MM.1S (cell line): Measurements from ENCODE around the gene EVA1B.

Experiments used
- DNase-seq: peaks from one replicate; pipeline ENCODE4 v3.0.0-alpha.2; 2015
- H2AFZ ChIP-seq: fragments of 300-600 bp; sonication (generic); 2 replicates; pipeline ENCODE4 v1.6.0; 2016; ENCODE audit warnings: antibody characterized with exemption, low read length
- H3F3A ChIP-seq: fragments of 300-600 bp; sonication (generic); 2 replicates; pipeline ENCODE4 v1.6.1; 2016; ENCODE audit warnings: mild to moderate bottlenecking, antibody characterized with exemption, low read length, moderate library complexity, mixed read lengths; ENCODE audit not compliant: insufficient read depth
- H3K27ac ChIP-seq: fragments of 300-600 bp; sonication (generic); 2 replicates; pipeline ENCODE4 v1.5.1; 2016; ENCODE audit warnings: mild to moderate bottlenecking, low read length
- H3K27me3 ChIP-seq: fragments of 300-600 bp; sonication (generic); replicated peaks from 2 replicates; pipeline ENCODE4 v1.6.0; 2016; ENCODE audit warnings: low read length; ENCODE audit not compliant: insufficient read depth
- H3K36me3 ChIP-seq: fragments of 300-600 bp; sonication (generic); replicated peaks from 2 replicates; pipeline ENCODE4 v1.6.1; 2016; ENCODE audit warnings: mild to moderate bottlenecking, low read length, mixed read lengths; ENCODE audit not compliant: insufficient read depth
- H3K4me1 ChIP-seq: fragments of 300-600 bp; sonication (generic); 2 replicates; pipeline ENCODE4 v1.6.1; 2016; ENCODE audit warnings: low read length, mixed read lengths
- H3K4me2 ChIP-seq: fragments of 300-600 bp; sonication (generic); 2 replicates; pipeline ENCODE4 v1.6.0; 2016; ENCODE audit warnings: low read depth, low read length
- H3K4me3 ChIP-seq: fragments of 300-600 bp; sonication (generic); 2 replicates; pipeline ENCODE4 v1.5.1; 2016; ENCODE audit warnings: low read length, mixed read lengths
- H3K79me2 ChIP-seq: fragments of 300-600 bp; sonication (generic); 2 replicates; pipeline ENCODE4 v1.6.1; 2016; ENCODE audit warnings: mixed run types, low read length, mixed read lengths
- H3K9ac ChIP-seq: fragments of 300-600 bp; sonication (generic); 2 replicates; pipeline ENCODE4 v1.6.1; 2016; ENCODE audit warnings: low read length, mixed read lengths
- H3K9me2 ChIP-seq: fragments of 300-600 bp; sonication (generic); replicated peaks from 2 replicates; pipeline ENCODE4 v1.6.1; 2016; ENCODE audit warnings: mild to moderate bottlenecking, low read length, mixed read lengths; ENCODE audit not compliant: insufficient read depth
- H3K9me3 ChIP-seq: fragments of 300-600 bp; sonication (generic); replicated peaks from 2 replicates; pipeline ENCODE4 v1.6.1; 2016; ENCODE audit warnings: mild to moderate bottlenecking, low read length, mixed read lengths; ENCODE audit not compliant: insufficient read depth
- H4K20me1 ChIP-seq: fragments of 300-600 bp; sonication (generic); 2 replicates; pipeline ENCODE4 v1.6.1; 2016; ENCODE audit warnings: mild to moderate bottlenecking, low read length, moderate library complexity, mixed read lengths; ENCODE audit not compliant: insufficient read depth
- EZH2 ChIP-seq: fragments of 300-600 bp; sonication (generic); optimal IDR thresholded peaks from 2 replicates; pipeline ENCODE3; 2017; ENCODE audit warnings: low read depth, mild to moderate bottlenecking, antibody characterized with exemption, low read length, mixed read lengths
- EZH2phosphoT487 ChIP-seq: fragments of 300-600 bp; sonication (generic); IDR thresholded peaks from 2 replicates; pipeline ENCODE4 v1.6.1; 2018; ENCODE audit warnings: antibody characterized with exemption, low read length
- TF ChIP-seq, protein P1 (sequence below): fragments of 300-600 bp; sonication (generic); IDR thresholded peaks from 2 replicates; pipeline ENCODE4 v1.5.1; 2016; ENCODE audit warnings: antibody characterized with exemption, low read length, mixed read lengths

EVA1B gene

GRCh38 chr1:36349839-36350238 lies 26.4 kb upstream of the EVA1B start:
- no peaks in the 10 kb centered on the region for H3K79me2 ChIP-seq
- H4K20me1 ChIP-seq: no peaks in the 10 kb centered on the region
- no peak overlapping the region for H3K27ac ChIP-seq
- no peaks in the 10 kb centered on the region for H3K9me3 ChIP-seq
- H3K4me3 ChIP-seq: no peak overlapping the region
- no peaks in the 10 kb centered on the region; the same call in 1 of the 2 replicates for H3K36me3 ChIP-seq
- H2AFZ ChIP-seq: no peak overlapping the region
- no peak for DNase-seq
- TF ChIP-seq, protein P1, sequence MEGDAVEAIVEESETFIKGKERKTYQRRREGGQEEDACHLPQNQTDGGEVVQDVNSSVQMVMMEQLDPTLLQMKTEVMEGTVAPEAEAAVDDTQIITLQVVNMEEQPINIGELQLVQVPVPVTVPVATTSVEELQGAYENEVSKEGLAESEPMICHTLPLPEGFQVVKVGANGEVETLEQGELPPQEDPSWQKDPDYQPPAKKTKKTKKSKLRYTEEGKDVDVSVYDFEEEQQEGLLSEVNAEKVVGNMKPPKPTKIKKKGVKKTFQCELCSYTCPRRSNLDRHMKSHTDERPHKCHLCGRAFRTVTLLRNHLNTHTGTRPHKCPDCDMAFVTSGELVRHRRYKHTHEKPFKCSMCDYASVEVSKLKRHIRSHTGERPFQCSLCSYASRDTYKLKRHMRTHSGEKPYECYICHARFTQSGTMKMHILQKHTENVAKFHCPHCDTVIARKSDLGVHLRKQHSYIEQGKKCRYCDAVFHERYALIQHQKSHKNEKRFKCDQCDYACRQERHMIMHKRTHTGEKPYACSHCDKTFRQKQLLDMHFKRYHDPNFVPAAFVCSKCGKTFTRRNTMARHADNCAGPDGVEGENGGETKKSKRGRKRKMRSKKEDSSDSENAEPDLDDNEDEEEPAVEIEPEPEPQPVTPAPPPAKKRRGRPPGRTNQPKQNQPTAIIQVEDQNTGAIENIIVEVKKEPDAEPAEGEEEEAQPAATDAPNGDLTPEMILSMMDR: no peak
- TF ChIP-seq EZH2 (no peak), EZH2phosphoT487 (no peak)
- no peak overlapping the region for H3K9ac ChIP-seq
- no peak overlapping the region for H3K4me2 ChIP-seq
- H3F3A ChIP-seq: no peaks in the 10 kb centered on the region
- no peaks in the 10 kb centered on the region for H3K27me3 ChIP-seq
- no peaks in the 10 kb centered on the region for H3K9me2 ChIP-seq
- H3K4me1 ChIP-seq: no peaks in the 10 kb centered on the region

- H3K9ac ChIP-seq: no peak overlapping the region
- H4K20me1 ChIP-seq: no peaks in the 10 kb centered on the region
- H2AFZ ChIP-seq: no peak overlapping the region
- no peaks in the 10 kb centered on the region for H3K4me1 ChIP-seq
- H3K9me3 ChIP-seq: no peaks in the 10 kb centered on the region
- no peak overlapping the region for H3K4me3 ChIP-seq
- H3K36me3 ChIP-seq: no peaks in the 10 kb centered on the region; the same call in 1 of the 2 replicates
- no peaks in the 10 kb centered on the region for H3K9me2 ChIP-seq
- H3K27ac ChIP-seq: no peak overlapping the region
- no peaks in the 10 kb centered on the region for H3F3A ChIP-seq
- H3K79me2 ChIP-seq: no peaks in the 10 kb centered on the region
- TF ChIP-seq EZH2 (no peak), EZH2phosphoT487 (no peak)
- TF ChIP-seq, protein P1: no peak
- no peaks in the 10 kb centered on the region for H3K27me3 ChIP-seq
- H3K4me2 ChIP-seq: no peak overlapping the region
- DNase-seq: no peak
Measured at GRCh38 chr1:36349241-36349671, 25.8 kb upstream of the EVA1B start.

DNA sequence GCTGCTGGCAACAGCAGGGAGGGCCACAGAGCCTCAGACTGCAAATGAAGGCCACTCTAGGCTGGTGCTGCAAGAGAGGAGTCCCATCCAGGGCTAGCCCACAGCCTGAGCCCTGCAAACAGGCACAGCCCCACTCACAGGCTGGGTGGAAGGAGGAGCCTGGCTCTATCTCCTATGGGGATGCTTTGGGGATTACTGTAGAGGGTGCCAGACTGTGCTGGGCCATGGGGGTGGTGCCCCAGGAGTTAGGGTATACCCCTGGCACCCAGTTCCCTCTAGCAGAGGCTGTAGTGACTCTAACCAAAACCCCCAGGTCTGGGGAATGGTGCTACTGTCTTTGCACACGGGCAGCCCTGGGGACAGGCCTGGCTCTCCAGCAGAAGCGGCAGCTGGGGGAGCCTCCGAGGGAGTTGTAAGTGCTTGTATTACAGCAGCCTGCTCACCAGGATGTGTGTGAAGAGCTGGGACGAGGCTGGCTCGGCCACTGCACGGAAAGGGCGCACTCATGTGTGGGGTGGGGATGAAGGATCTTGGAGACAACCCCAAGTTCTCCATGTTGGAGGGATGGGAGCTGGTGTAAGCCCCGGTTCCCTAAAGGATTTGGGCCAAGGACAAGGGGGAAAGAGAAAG lies 23.4 kb upstream of the EVA1B start:
- Histone ChIP-seq H3K27me3 (no peaks in the 10 kb centered on the region), H3K9ac (no peak overlapping the region), H3K4me3 (no peak overlapping the region), H4K20me1 (no peaks in the 10 kb centered on the region), H3K9me3 (no peaks in the 10 kb centered on the region), H3K27ac (no peak overlapping the region), H3K4me1 (no peaks in the 10 kb centered on the region), H3K4me2 (no peak overlapping the region), H3K9me2 (no peaks in the 10 kb centered on the region), H3F3A (no peaks in the 10 kb centered on the region), H2AFZ (no peak overlapping the region), H3K36me3 (no peaks in the 10 kb centered on the region; the same call in 1 of the 2 replicates), H3K79me2 (no peaks in the 10 kb centered on the region)
- TF ChIP-seq EZH2phosphoT487: no peak
- TF ChIP-seq EZH2: no peak
- TF ChIP-seq, protein P1: no peak
- DNase-seq: no peak
